Right atrium auricular region (tissue), 2 donors: ENCODE data around the gene CREB3L2. TPM values are rescaled to one million over a fixed set of nuclear protein-coding genes. Genes with fewer than 3 reads are reported as not detected.
"Not testable (repeated sequence)": the region's sequence is repeated elsewhere in the genome, so short reads cannot be mapped to it uniquely, and the experiment has no call there.

Experiments used
- DNase-seq: peaks from one replicate; pipeline ENCODE4 v3.0.0-alpha.2; 2019; ENCODE audit warnings: low spot score
- H3K27ac ChIP-seq, 2 donors: fragments of 200-600 bp; sonication (generic); 1 replicate in 1 of 2; 2 replicates in 1 of 2; pipeline ENCODE4 v1.5.1; 2016 to 2019
- H3K27me3 ChIP-seq, 2 donors: fragments of 200-600 bp; sonication (generic); one replicate each; pipeline versions ENCODE4 v1.5.1 to v1.6.0; 2017 to 2019
- H3K36me3 ChIP-seq: fragments of 200-600 bp; sonication (generic); one replicate; pipeline ENCODE4 v1.5.1; 2016
- H3K4me1 ChIP-seq, 2 donors: fragments of 200-600 bp; sonication (generic); one replicate each; pipeline versions ENCODE4 v1.5.1 to v1.6.0; 2017 to 2019
- H3K4me3 ChIP-seq, 2 donors: fragments of 200-600 bp; sonication (generic); 1 replicate in 1 of 2; 2 replicates in 1 of 2; pipeline ENCODE4 v1.5.1; 2017 to 2019; ENCODE audit warnings: mild to moderate bottlenecking in 1 of 2, moderate library complexity in 1 of 2
- H3K9me3 ChIP-seq, 2 donors: fragments of 200-600 bp; sonication (generic); one replicate each; pipeline ENCODE4 v1.5.1; 2019
- CTCF ChIP-seq, 2 donors: fragments of 200-600 bp; sonication (generic); IDR thresholded peaks; one replicate each; pipeline ENCODE4 v1.5.1; 2019; ENCODE audit warnings: antibody characterized with exemption in 2 of 2
- total RNA-seq, 2 donors: library from RNA; depleted of rRNA; stranded (reverse); fragments of >200 nt; gene quantifications; one replicate each; pipeline ENCODE4 v1.1.0, GENCODE V29; 2016

CREB3L2 gene
- 10 to 100 TPM; 25.6 to 39.6 TPM for total RNA-seq

GRCh38 chr7:138001529-138002095 lies at the start of gene CREB3L2:
CREB3L2 (minus strand) TSS chr7:138002086; CDS start chr7:138001705, 381 bp downstream.
- H3K4me1 ChIP-seq = peaks cover 0 to 41% of the 10 kb centered on the region in 2 donors
- peak; percentile 73 for DNase-seq
- no peak for TF ChIP-seq CTCF (IDR thresholded peaks at IDR 0.05)

GRCh38 chr7:138049505-138050116 lies 47.7 kb upstream of the CREB3L2 start:
- H3K4me3 ChIP-seq = no peak overlapping the region
- no peak for TF ChIP-seq CTCF (IDR thresholded peaks at IDR 0.05)
- no peaks in the 10 kb centered on the region for H3K36me3 ChIP-seq
- H3K27ac ChIP-seq = no peak overlapping the region
- no peak for DNase-seq
- no peaks in the 10 kb centered on the region for H3K27me3 ChIP-seq
- no peaks in the 10 kb centered on the region for H3K9me3 ChIP-seq
- H3K4me1 ChIP-seq = no peaks in the 10 kb centered on the region

More at GRCh38 chr7:138001529-138002095, at the start of gene CREB3L2:
- no peaks in the 10 kb centered on the region for H3K9me3 ChIP-seq
- H3K36me3 ChIP-seq = no peaks in the 10 kb centered on the region
- peak within 1 kb of the TSS; percentile 84 to 85 for H3K4me3 ChIP-seq
- H3K27me3 ChIP-seq = no peaks in the 10 kb centered on the region
- peak within 1 kb of the TSS; percentile 93 to 98 for H3K27ac ChIP-seq

- no peak for DNase-seq
- Histone ChIP-seq H3K4me3 (no peak overlapping the region), H3K9me3 (no peaks in the 10 kb centered on the region), H3K36me3 (no peaks in the 10 kb centered on the region), H3K27me3 (no peaks in the 10 kb centered on the region), H3K4me1 (no peaks in the 10 kb centered on the region), H3K27ac (no peak overlapping the region)
- TF ChIP-seq CTCF (IDR thresholded peaks at IDR 0.05) = no peak
These were observed 46.0 kb upstream of the CREB3L2 start for GRCh38 chr7:138047907-138048306.

- TF ChIP-seq CTCF (IDR thresholded peaks at IDR 0.05) = no peak
These were observed 43.0 kb upstream of the CREB3L2 start for GRCh38 chr7:138044897-138045296.

GRCh38 chr7:138040063-138040462 lies 38.2 kb upstream of the CREB3L2 start:
- not testable (repeated sequence) for H3K4me1 ChIP-seq, H3K4me3 ChIP-seq, H3K27me3 ChIP-seq, DNase-seq, H3K9me3 ChIP-seq, H3K27ac ChIP-seq, H3K36me3 ChIP-seq

More at GRCh38 chr7:138044897-138045296, 43.0 kb upstream of the CREB3L2 start:
- Histone ChIP-seq H3K9me3 (no peaks in the 10 kb centered on the region), H3K4me1 (no peaks in the 10 kb centered on the region), H3K36me3 (no peaks in the 10 kb centered on the region), H3K4me3 (no peak overlapping the region), H3K27me3 (no peaks in the 10 kb centered on the region), H3K27ac (no peak overlapping the region)
- no peak for DNase-seq

- DNase-seq = no peak
- no peak for TF ChIP-seq CTCF (IDR thresholded peaks at IDR 0.05)
- H3K9me3 ChIP-seq = no peaks in the 10 kb centered on the region
- H3K36me3 ChIP-seq = no peaks in the 10 kb centered on the region
- H3K4me3 ChIP-seq = no peak overlapping the region
- no peak overlapping the region for H3K27ac ChIP-seq
- no peaks in the 10 kb centered on the region for H3K27me3 ChIP-seq
- no peaks in the 10 kb centered on the region for H3K4me1 ChIP-seq
These were observed 34.2 kb upstream of the CREB3L2 start for GRCh38 chr7:138036135-138036534.
